ENCODE data around the gene RPS6KA5. TPM values are rescaled to one million over a fixed set of nuclear protein-coding genes. Genes with fewer than 3 reads are reported as not detected.
"Not testable (repeated sequence)": the region's sequence is repeated elsewhere in the genome, so short reads cannot be mapped to it uniquely, and the experiment has no call there.

RPS6KA5 gene
- total RNA-seq, 4 donors from 2014 or later, result 3.1 to 10.5 (median 8.1) TPM

DNA sequence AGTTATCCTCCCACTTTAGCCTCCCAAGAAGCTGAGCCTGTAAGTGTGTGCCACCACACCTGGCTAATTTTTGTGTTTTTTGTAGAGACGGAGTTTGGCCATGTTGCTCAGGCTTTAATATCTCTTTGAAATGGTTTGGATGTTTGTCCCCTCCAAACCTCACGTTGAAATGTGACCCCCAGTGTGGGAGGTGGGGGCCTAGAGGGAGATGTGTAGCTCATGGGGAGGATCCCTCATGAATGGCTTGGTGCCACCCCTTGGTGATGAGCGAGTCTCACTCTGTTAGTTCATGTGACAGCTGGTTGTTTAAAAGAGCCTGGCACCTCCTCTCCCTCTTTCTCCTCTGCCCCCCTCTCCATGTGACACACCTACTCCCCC lies 220.6 kb downstream of the RPS6KA5 start:
- WGBS, 2 donors, result 75 to 78% methylated on average over 3 of the region's 3 CpGs
- DNase-seq, result no peak
- intact Hi-C loops (cut with DNase I), result no loop called here
- TF ChIP-seq, protein P1, sequence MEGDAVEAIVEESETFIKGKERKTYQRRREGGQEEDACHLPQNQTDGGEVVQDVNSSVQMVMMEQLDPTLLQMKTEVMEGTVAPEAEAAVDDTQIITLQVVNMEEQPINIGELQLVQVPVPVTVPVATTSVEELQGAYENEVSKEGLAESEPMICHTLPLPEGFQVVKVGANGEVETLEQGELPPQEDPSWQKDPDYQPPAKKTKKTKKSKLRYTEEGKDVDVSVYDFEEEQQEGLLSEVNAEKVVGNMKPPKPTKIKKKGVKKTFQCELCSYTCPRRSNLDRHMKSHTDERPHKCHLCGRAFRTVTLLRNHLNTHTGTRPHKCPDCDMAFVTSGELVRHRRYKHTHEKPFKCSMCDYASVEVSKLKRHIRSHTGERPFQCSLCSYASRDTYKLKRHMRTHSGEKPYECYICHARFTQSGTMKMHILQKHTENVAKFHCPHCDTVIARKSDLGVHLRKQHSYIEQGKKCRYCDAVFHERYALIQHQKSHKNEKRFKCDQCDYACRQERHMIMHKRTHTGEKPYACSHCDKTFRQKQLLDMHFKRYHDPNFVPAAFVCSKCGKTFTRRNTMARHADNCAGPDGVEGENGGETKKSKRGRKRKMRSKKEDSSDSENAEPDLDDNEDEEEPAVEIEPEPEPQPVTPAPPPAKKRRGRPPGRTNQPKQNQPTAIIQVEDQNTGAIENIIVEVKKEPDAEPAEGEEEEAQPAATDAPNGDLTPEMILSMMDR (IDR thresholded peaks at IDR 0.05), result no peak
- no peak for TF ChIP-seq POLR2A (IDR thresholded peaks at IDR 0.05)
- Histone ChIP-seq H3K27ac (peak overlapping the region in 3 of 4 donors; percentile 52 to 64 (median 62)), H3K9me3 (no peaks in the 10 kb centered on the region), H3K4me3 (no peak overlapping the region), H3K4me1 (no peaks in the 10 kb centered on the region), H3K36me3 (no peaks in the 10 kb centered on the region), H3K27me3 (no peaks in the 10 kb centered on the region)

GRCh38 chr14:90839024-90839888 lies 221.2 kb downstream of the RPS6KA5 start:
- Histone ChIP-seq H3K27me3 (no peaks in the 10 kb centered on the region), H3K36me3 (no peaks in the 10 kb centered on the region), H3K4me3 (peak overlapping the region in 1 of 4 donors; percentile 2), H3K4me1 (no peaks in the 10 kb centered on the region), H3K9me3 (no peaks in the 10 kb centered on the region), H3K27ac (peak overlapping the region; percentile 4 to 64 (median 57))
- WGBS, 2 donors, result 57 to 61% methylated on average over 8 to 10 of the region's 10 CpGs
- TF ChIP-seq POLR2A (IDR thresholded peaks at IDR 0.05), result no peak
- TF ChIP-seq, protein P1 (IDR thresholded peaks at IDR 0.05), result no peak
- DNase-seq, result no peak
- intact Hi-C loops (cut with DNase I), result no loop called here

DNA sequence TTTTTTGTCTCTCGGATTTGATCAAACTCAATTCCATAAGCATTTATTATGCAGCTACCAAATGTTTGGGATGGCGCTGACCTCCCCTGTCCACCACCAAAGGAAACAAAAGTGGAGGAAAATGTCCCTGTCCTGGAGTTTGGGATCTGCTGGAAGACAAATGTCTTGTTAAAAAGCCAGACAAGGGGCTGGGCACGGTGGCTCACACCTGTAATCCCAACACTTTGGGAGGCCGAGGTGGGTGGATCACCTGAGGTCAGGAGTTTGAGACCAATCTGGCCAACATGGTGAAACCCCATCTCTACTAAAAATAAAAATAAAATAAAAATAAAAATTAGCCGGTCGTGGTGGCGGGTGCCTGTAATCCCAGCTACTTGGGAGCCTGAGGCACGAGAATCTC lies 221.9 kb downstream of the RPS6KA5 start:
- H3K27me3 ChIP-seq; H3K9me3 ChIP-seq; intact Hi-C loops (cut with DNase I); H3K36me3 ChIP-seq; DNase-seq; H3K4me1 ChIP-seq; H3K4me3 ChIP-seq: not testable (repeated sequence)
- peak overlapping the region in 2 of 4 donors; percentile 25 to 64 for H3K27ac ChIP-seq
- 88 to 90% methylated on average over 7 to 8 of the region's 8 CpGs for WGBS, 2 donors

DNA sequence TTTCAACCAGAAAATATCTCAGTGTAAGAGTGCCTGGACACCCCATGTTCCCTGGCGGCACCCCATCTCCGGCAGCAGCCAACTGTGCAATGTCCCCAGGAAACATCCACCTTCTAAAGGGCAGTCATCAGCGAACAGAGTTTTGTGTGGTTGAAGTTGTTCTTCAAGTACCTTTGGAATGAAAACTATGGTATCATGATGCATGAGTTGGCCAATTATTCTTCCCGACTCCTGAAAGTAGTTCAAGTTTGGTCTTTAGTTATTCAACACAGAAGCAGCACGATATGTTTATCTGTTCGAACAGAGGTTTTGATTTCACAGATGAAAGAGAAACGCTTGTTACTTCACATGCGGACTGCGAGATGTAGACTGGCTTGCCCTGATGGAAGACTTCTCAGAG lies 223.1 kb downstream of the RPS6KA5 start:
- Histone ChIP-seq H3K36me3 (no peaks in the 10 kb centered on the region), H3K4me3 (no peak overlapping the region), H3K27me3 (no peaks in the 10 kb centered on the region), H3K27ac (no peak overlapping the region), H3K9me3 (no peaks in the 10 kb centered on the region), H3K4me1 (no peaks in the 10 kb centered on the region)
- no peak for DNase-seq
- no peak for TF ChIP-seq POLR2A (IDR thresholded peaks at IDR 0.05)
- TF ChIP-seq, protein P1 (IDR thresholded peaks at IDR 0.05), result no peak
- intact Hi-C loops (cut with DNase I), result no loop called here
- 94 to 95% methylated on average over 9 of the region's 9 CpGs for WGBS, 2 donors

GRCh38 chr14:90836692-90837063 lies 223.8 kb downstream of the RPS6KA5 start:
- DNase-seq, result no peak
- Histone ChIP-seq H3K27ac (no peak overlapping the region), H3K27me3 (no peaks in the 10 kb centered on the region), H3K36me3 (no peaks in the 10 kb centered on the region), H3K4me1 (no peaks in the 10 kb centered on the region), H3K4me3 (no peak overlapping the region), H3K9me3 (no peaks in the 10 kb centered on the region)
- TF ChIP-seq, protein P1 (IDR thresholded peaks at IDR 0.05), result no peak
- intact Hi-C loops (cut with DNase I), result no loop called here
- WGBS, 2 donors, result 100% methylated on average over 1 of the region's 7 CpGs; no CpG with 5 or more reads in 1 of the 2 donors
